Liver (tissue), 9 donors: ENCODE measurements around the gene TCF7L2. TPM values are rescaled to one million over a fixed set of nuclear protein-coding genes. Genes with fewer than 3 reads are reported as not detected.

Experiments used
- DNase-seq: peaks from one replicate; pipeline ENCODE4 v3.0.0-alpha.2; 2017; ENCODE audit warnings: low spot score
- H3K27ac ChIP-seq, 2 donors: one replicate each; pipeline ENCODE4 v1.7.0; 2013; ENCODE audit warnings: inconsistent platforms in 2 of 2, low read length in 2 of 2, control low read depth in 1 of 2, low read depth in 1 of 2, mild to moderate bottlenecking in 1 of 2
- H3K27me3 ChIP-seq, 4 donors: one replicate each; pipeline versions ENCODE4 v1.6.1 to v1.7.0; 2013; ENCODE audit warnings: low read length in 3 of 4, inconsistent platforms in 1 of 4, mild to moderate bottlenecking in 1 of 4, moderate library complexity in 1 of 4; ENCODE audit not compliant: control insufficient read depth in 4 of 4, insufficient read depth in 4 of 4
- H3K36me3 ChIP-seq, 4 donors: one replicate each; pipeline versions ENCODE4 v1.6.1 to v1.7.0; 2013; ENCODE audit warnings: low read length in 3 of 4, mild to moderate bottlenecking in 3 of 4, low read depth in 1 of 4, moderate library complexity in 1 of 4; ENCODE audit not compliant: control insufficient read depth in 4 of 4, insufficient read depth in 3 of 4
- H3K4me1 ChIP-seq, 4 donors: one replicate each; pipeline versions ENCODE4 v1.6.1 to v1.7.0; 2013; ENCODE audit warnings: low read length in 3 of 4, mild to moderate bottlenecking in 3 of 4, moderate library complexity in 1 of 4; ENCODE audit not compliant: control insufficient read depth in 4 of 4, insufficient read depth in 4 of 4
- H3K4me3 ChIP-seq, 3 donors: one replicate each; pipeline versions ENCODE4 v1.6.1 to v1.7.0; 2013; ENCODE audit warnings: low read length in 3 of 3, control low read depth in 1 of 3, low read depth in 1 of 3, mild to moderate bottlenecking in 1 of 3
- H3K9ac ChIP-seq, 2 donors: one replicate each; pipeline ENCODE4 v1.7.0; 2013; ENCODE audit warnings: low read length in 2 of 2, mild to moderate bottlenecking in 2 of 2, moderate library complexity in 2 of 2, control low read depth in 1 of 2, low read depth in 1 of 2
- H3K9me3 ChIP-seq, 4 donors: one replicate each; pipeline versions ENCODE4 v1.6.1 to v1.7.0; 2013; ENCODE audit warnings: low read length in 3 of 4; ENCODE audit not compliant: control insufficient read depth in 4 of 4
- EGR1 ChIP-seq, 2 donors: IDR thresholded peaks; 2 replicates each; pipeline ENCODE4 v1.6.1; 2016 to 2018; ENCODE audit warnings: antibody characterized with exemption in 2 of 2, low read depth in 2 of 2
- FOXA2 ChIP-seq: IDR thresholded peaks from 2 replicates; pipeline ENCODE4 v1.6.1; 2016; ENCODE audit warnings: antibody characterized with exemption
- GABPA ChIP-seq, 2 donors: IDR thresholded peaks in 1 of 2; conservative IDR thresholded peaks in 1 of 2; 2 replicates each; pipeline ENCODE4 v1.6.1; 2016; ENCODE audit warnings: antibody characterized with exemption in 2 of 2, mild to moderate bottlenecking in 1 of 2, moderate library complexity in 1 of 2
- HNF4G ChIP-seq: IDR thresholded peaks from 2 replicates; pipeline ENCODE4 v1.6.1; 2016; ENCODE audit warnings: antibody characterized with exemption
- RAD21 ChIP-seq, 2 donors: IDR thresholded peaks; 2 replicates each; pipeline ENCODE4 v1.6.1; 2016; ENCODE audit warnings: antibody characterized with exemption in 2 of 2, mild to moderate bottlenecking in 2 of 2
- TAF1 ChIP-seq: conservative IDR thresholded peaks from 2 replicates; pipeline ENCODE4 v1.6.1; 2016; ENCODE audit warnings: antibody characterized with exemption, mild to moderate bottlenecking
- WGBS: extraction: QIAGEN DNeasy Blood & Tissue Kit; methylation state at CpG from one replicate; pipeline ENCODE4 v1.1.7; 2013; 5-methylcytosine and 5-hydroxymethylcytosine counted together
- polyA plus RNA-seq, 2 donors: library from polyadenylated mRNA; stranded (reverse) in 1 of 2; unstranded in 1 of 2; fragments of 200-250 nt in 1 of 2; fragments of >200 nt in 1 of 2; fragmentation: Nextera tagmentation in 1 of 2; extraction: Ambion mirVana in 1 of 2; gene quantifications; one replicate each; pipeline versions ENCODE4 v1.2.1 to v1.2.3, GENCODE V29; 2013 to 2015
- total RNA-seq, 2 donors: library from RNA; depleted of rRNA; stranded (reverse); fragments of >200 nt; gene quantifications; one replicate each; pipeline ENCODE4 v1.2.3, GENCODE V29; 2014
- TF ChIP-seq, protein P1 (sequence below): IDR thresholded peaks from 2 replicates; pipeline ENCODE4 v1.6.1; 2016; ENCODE audit warnings: antibody characterized with exemption
- TF ChIP-seq, protein P2 (sequence below): IDR thresholded peaks from 2 replicates; pipeline ENCODE4 v1.6.1; 2016; ENCODE audit warnings: antibody characterized with exemption, mild to moderate bottlenecking
- TF ChIP-seq, protein P3 (sequence below): fragments of 150-350 bp; IDR thresholded peaks from 2 replicates; pipeline ENCODE4 v1.5.1; 2017; ENCODE audit warnings: improper control_type of control experiment, low read depth, low read length; ENCODE audit not compliant: missing input control
- donor health status: healthy.
- donor health status: healthy.
- donor health status: healthy.
- donor health status: healthy.
- donor health status: healthy.

Gene TCF7L2
- total and polyA plus RNA-seq, 4 donors = 4.9 to 18.0 (median 8.3) TPM

DNA sequence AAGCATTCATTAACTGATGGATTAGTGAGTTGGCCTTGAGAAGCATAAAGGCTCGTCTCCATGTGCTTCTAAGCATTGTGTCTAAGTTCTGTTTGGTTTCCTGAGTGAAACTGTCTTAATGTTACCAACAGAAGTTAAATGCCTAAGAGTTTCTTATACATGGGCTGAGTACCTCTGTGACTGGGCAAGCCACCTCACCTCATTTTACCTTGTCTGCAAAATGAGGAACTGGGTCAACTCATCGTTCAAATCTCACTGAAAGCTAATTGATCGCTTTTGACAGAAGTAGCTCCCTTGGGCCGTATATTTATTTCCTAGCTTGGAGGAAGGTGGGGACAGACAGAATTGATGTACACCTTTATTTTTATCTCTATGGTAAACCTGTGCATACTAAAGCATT, 88.9 kb downstream of the TCF7L2 start (continued):
- TF ChIP-seq, protein P1, sequence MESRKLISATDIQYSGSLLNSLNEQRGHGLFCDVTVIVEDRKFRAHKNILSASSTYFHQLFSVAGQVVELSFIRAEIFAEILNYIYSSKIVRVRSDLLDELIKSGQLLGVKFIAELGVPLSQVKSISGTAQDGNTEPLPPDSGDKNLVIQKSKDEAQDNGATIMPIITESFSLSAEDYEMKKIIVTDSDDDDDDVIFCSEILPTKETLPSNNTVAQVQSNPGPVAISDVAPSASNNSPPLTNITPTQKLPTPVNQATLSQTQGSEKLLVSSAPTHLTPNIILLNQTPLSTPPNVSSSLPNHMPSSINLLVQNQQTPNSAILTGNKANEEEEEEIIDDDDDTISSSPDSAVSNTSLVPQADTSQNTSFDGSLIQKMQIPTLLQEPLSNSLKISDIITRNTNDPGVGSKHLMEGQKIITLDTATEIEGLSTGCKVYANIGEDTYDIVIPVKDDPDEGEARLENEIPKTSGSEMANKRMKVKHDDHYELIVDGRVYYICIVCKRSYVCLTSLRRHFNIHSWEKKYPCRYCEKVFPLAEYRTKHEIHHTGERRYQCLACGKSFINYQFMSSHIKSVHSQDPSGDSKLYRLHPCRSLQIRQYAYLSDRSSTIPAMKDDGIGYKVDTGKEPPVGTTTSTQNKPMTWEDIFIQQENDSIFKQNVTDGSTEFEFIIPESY = no peak
- TF ChIP-seq GABPA (IDR thresholded peaks at IDR 0.05 in 1 of 2, conservative IDR thresholded peaks at IDR 0.05 in 1 of 2) = no peak
- TF ChIP-seq RAD21 (IDR thresholded peaks at IDR 0.05) = no peak
- TF ChIP-seq TAF1 = no peak
- TF ChIP-seq HNF4G = no peak
- TF ChIP-seq, protein P2, sequence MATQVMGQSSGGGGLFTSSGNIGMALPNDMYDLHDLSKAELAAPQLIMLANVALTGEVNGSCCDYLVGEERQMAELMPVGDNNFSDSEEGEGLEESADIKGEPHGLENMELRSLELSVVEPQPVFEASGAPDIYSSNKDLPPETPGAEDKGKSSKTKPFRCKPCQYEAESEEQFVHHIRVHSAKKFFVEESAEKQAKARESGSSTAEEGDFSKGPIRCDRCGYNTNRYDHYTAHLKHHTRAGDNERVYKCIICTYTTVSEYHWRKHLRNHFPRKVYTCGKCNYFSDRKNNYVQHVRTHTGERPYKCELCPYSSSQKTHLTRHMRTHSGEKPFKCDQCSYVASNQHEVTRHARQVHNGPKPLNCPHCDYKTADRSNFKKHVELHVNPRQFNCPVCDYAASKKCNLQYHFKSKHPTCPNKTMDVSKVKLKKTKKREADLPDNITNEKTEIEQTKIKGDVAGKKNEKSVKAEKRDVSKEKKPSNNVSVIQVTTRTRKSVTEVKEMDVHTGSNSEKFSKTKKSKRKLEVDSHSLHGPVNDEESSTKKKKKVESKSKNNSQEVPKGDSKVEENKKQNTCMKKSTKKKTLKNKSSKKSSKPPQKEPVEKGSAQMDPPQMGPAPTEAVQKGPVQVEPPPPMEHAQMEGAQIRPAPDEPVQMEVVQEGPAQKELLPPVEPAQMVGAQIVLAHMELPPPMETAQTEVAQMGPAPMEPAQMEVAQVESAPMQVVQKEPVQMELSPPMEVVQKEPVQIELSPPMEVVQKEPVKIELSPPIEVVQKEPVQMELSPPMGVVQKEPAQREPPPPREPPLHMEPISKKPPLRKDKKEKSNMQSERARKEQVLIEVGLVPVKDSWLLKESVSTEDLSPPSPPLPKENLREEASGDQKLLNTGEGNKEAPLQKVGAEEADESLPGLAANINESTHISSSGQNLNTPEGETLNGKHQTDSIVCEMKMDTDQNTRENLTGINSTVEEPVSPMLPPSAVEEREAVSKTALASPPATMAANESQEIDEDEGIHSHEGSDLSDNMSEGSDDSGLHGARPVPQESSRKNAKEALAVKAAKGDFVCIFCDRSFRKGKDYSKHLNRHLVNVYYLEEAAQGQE = no peak

DNA sequence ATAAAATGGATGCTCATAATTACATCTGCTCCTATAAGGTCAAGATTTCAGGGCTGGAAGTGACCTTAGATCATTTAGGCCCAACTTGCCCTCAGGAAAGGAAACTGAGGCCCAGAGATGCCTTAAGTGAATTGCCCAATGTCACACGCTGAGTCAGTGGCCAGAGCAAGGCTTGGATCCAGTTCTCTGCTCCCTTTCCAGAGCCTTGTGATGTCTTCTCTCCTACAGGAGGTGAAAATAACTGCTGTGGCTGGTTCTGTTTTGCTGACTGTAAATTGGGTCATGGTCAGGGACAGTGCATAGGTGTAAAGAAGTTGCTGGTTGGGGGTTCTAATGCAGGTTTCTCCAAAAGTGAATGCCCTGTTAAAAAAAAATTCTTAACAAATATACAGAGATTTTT, 91.3 kb downstream of the TCF7L2 start:
- no peak overlapping the region for H3K4me3 ChIP-seq
- TF ChIP-seq, protein P3, sequence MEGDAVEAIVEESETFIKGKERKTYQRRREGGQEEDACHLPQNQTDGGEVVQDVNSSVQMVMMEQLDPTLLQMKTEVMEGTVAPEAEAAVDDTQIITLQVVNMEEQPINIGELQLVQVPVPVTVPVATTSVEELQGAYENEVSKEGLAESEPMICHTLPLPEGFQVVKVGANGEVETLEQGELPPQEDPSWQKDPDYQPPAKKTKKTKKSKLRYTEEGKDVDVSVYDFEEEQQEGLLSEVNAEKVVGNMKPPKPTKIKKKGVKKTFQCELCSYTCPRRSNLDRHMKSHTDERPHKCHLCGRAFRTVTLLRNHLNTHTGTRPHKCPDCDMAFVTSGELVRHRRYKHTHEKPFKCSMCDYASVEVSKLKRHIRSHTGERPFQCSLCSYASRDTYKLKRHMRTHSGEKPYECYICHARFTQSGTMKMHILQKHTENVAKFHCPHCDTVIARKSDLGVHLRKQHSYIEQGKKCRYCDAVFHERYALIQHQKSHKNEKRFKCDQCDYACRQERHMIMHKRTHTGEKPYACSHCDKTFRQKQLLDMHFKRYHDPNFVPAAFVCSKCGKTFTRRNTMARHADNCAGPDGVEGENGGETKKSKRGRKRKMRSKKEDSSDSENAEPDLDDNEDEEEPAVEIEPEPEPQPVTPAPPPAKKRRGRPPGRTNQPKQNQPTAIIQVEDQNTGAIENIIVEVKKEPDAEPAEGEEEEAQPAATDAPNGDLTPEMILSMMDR = no peak
- no peak for TF ChIP-seq FOXA2
- TF ChIP-seq HNF4G = no peak
- TF ChIP-seq TAF1 = no peak
- no peak for TF ChIP-seq EGR1 (IDR thresholded peaks at IDR 0.05; ENCODE audit: low read depth in 2 of 2)
- TF ChIP-seq, protein P2 = no peak
- no peaks in the 10 kb centered on the region for H3K9me3 ChIP-seq
- H3K27me3 ChIP-seq = no peaks in the 10 kb centered on the region
- H3K27ac ChIP-seq = no peak overlapping the region
- no peak overlapping the region for H3K9ac ChIP-seq
- no peak for DNase-seq
- H3K36me3 ChIP-seq = peaks cover 0 to 13% (median 5%) of the 10 kb centered on the region in 4 donors
- H3K4me1 ChIP-seq = peaks cover 2 to 4% (median 4%) of the 10 kb centered on the region in 4 donors
- WGBS = 91% methylated on average over 1 of the region's 1 CpG
